ENCODE measurements around the gene DTX1. TPM values are rescaled to one million over a fixed set of nuclear protein-coding genes. Genes with fewer than 3 reads are reported as not detected.

DTX1 gene
- total and polyA plus RNA-seq, 2 donors (not counting 3 experiments of a cell fraction or from before 2014, with no cell fraction given) = 0.06 to 0.22 TPM

- ChIA-PET CTCF (interaction anchor here (0.7 to 1.8 kb wide), 2 partner anchors 49 to 111 kb away, joined by 3 to 7 read pairs; no protein-coding TSS in a partner anchor), POLR2A (no interaction called here)
- H3K4me1 ChIP-seq (ENCODE audit: control insufficient read depth, extremely low read depth, insufficient read depth, low read length) = no peaks in the 10 kb centered on the region
- H3K27me3 ChIP-seq (ENCODE audit: control insufficient read depth in 2 of 2, insufficient read depth in 2 of 2, low read length in 2 of 2) = peaks cover 0 to 2% of the 10 kb centered on the region in 2 experiments
- no peak overlapping the region for H3K27ac ChIP-seq (ENCODE audit: insufficient read depth, low read depth, low read length)
- no peak for FAIRE-seq
- H3K9me3 ChIP-seq (replicated peaks; ENCODE audit: control insufficient read depth, insufficient read depth, low read length) = no peaks in the 10 kb centered on the region
- dilution Hi-C loops (cut with MboI; ENCODE audit: extremely low pct_ligation_motif_present, low sequenced_read_pairs) (no loop called here), intact Hi-C loops (cut with micrococcal nuclease) (no loop called here)
- no peak overlapping the region for H3K4me2 ChIP-seq (ENCODE audit: insufficient read depth, low read length)
- no peaks in the 10 kb centered on the region for H3K79me2 ChIP-seq (ENCODE audit: control insufficient read depth, insufficient read depth, low read length)
- no peak overlapping the region for H2AFZ ChIP-seq (ENCODE audit: low read depth, low read length)
- no peaks in the 10 kb centered on the region for H4K20me1 ChIP-seq (replicated peaks; ENCODE audit: control insufficient read depth, extremely low read depth, insufficient read depth, low read length)
- H3K4me3 ChIP-seq (replicated peaks in 1 of 3; ENCODE audit: insufficient read depth in 1 of 3, low read depth in 1 of 3, low read length in 3 of 3) = no peak overlapping the region
- no peaks in the 10 kb centered on the region for H3K9me1 ChIP-seq (replicated peaks; ENCODE audit: control insufficient read depth, extremely low read depth, insufficient read depth, low read length)
- BruUV-seq (replicated peaks) = no TSS peak
- no peak for TF ChIP-seq EZH2 (IDR thresholded peaks at IDR 0.05; ENCODE audit: borderline replicate concordance, low read depth, low read length, severe bottlenecking)
- TF ChIP-seq MYC (IDR thresholded peaks at IDR 0.05; ENCODE audit: low read depth, low read length) = no peak
- no peak for TF ChIP-seq POLR2AphosphoS5 (IDR thresholded peaks at IDR 0.05; ENCODE audit: insufficient read depth, low read depth, low read length)
- no peak for TF ChIP-seq FOS (IDR thresholded peaks at IDR 0.05; ENCODE audit: borderline replicate concordance, insufficient read depth, low read length)
- no peak for TF ChIP-seq JUN (IDR thresholded peaks at IDR 0.05; ENCODE audit: borderline replicate concordance, insufficient read depth, insufficient read length, low read depth)
- TF ChIP-seq MAX (IDR thresholded peaks at IDR 0.05; ENCODE audit: insufficient read depth, insufficient read length) = no peak
- no peak for TF ChIP-seq GATA2 (IDR thresholded peaks at IDR 0.05; ENCODE audit: insufficient read depth, insufficient read length, low read depth, low read length)
- no peak for TF ChIP-seq CTCF (IDR thresholded peaks at IDR 0.05; ENCODE audit: extremely low read depth in 1 of 2, insufficient read depth in 1 of 2, low read depth in 1 of 2, low read length in 2 of 2)
- TF ChIP-seq POLR2A (IDR thresholded peaks at IDR 0.05; ENCODE audit: low read depth, low read length) = no peak
- no peak for DNase-seq (ENCODE audit: low read depth, low spot score)
- H3K9ac ChIP-seq (replicated peaks; ENCODE audit: extremely low read depth, insufficient read depth, low read length) = no peak overlapping the region
- no peaks in the 10 kb centered on the region for H3K36me3 ChIP-seq (ENCODE audit: control insufficient read depth in 2 of 2, extremely low read depth in 1 of 2, insufficient read depth in 2 of 2, low read length in 2 of 2)
Measured at GRCh38 chr12:113103756-113104450, 47.4 kb downstream of the DTX1 start.
